Measurements from ENCODE around the gene MED25. TPM values are rescaled to one million over a fixed set of nuclear protein-coding genes. Genes with fewer than 3 reads are reported as not detected.

MED25 gene
- total RNA-seq = 80.8 and 85.4 TPM in 2 replicates
- long read RNA-seq, partial matches to known transcripts = 3 of 4 reads
- long read RNA-seq, other reads (novel, unspliced or antisense) = 1 of 4 reads

DNA sequence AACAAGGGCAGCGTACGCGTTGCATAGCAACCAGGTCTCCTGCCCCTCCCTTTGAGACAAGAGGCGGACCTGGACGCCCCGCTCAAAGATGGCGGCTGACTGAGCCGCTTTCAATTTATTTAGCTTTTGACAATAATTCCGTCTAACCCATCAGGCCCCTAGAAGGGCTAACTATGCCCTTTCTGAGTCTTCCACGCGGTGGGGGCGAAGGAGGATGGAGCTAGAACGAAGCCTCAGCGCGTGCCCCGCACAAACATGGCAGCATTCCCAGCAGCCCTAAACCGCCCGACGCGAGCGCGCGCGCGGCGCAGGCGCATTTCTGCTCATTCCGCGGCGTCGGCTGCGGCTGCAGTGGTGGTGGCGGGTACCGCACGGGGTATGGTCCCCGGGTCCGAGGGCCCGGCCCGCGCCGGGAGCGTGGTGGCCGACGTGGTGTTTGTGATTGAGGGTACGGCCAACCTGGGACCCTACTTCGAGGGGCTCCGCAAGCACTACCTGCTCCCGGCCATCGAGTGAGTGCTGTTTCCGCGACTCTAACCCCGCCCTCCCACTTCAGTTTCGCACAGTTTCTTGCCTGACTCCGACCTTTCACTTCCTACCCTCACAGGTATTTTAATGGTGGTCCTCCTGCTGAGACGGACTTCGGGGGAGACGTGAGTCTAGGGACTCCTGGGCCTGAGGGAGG is at the start of gene MED25:
Gene MED25, plus strand, starts transcription at position 326 of the 685 bp plus-strand sequence. Its CDS starts 53 bp downstream, at position 379.
- no peaks in the 10 kb centered on the region for H3K27me3 Mint-ChIP-seq (ENCODE audit: low read depth)
- H3K4me3 Mint-ChIP-seq = peak within 1 kb of the TSS; percentile 100
- H3K36me3 Mint-ChIP-seq (ENCODE audit: low read depth) = peaks cover 1% of the 10 kb centered on the region
- H3K4me1 Mint-ChIP-seq = peaks cover 40% of the 10 kb centered on the region
- H3K27ac Mint-ChIP-seq (ENCODE audit: unreplicated experiment) = peak within 1 kb of the TSS; percentile 99
- TF ChIP-seq, protein P1, sequence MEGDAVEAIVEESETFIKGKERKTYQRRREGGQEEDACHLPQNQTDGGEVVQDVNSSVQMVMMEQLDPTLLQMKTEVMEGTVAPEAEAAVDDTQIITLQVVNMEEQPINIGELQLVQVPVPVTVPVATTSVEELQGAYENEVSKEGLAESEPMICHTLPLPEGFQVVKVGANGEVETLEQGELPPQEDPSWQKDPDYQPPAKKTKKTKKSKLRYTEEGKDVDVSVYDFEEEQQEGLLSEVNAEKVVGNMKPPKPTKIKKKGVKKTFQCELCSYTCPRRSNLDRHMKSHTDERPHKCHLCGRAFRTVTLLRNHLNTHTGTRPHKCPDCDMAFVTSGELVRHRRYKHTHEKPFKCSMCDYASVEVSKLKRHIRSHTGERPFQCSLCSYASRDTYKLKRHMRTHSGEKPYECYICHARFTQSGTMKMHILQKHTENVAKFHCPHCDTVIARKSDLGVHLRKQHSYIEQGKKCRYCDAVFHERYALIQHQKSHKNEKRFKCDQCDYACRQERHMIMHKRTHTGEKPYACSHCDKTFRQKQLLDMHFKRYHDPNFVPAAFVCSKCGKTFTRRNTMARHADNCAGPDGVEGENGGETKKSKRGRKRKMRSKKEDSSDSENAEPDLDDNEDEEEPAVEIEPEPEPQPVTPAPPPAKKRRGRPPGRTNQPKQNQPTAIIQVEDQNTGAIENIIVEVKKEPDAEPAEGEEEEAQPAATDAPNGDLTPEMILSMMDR (conservative IDR thresholded peaks at IDR 0.05) = peak; percentile 52
- no peaks in the 10 kb centered on the region for H3K9me3 Mint-ChIP-seq
- DNase-seq (ENCODE audit: low read depth, low spot score) = peak; percentile 82

DNA sequence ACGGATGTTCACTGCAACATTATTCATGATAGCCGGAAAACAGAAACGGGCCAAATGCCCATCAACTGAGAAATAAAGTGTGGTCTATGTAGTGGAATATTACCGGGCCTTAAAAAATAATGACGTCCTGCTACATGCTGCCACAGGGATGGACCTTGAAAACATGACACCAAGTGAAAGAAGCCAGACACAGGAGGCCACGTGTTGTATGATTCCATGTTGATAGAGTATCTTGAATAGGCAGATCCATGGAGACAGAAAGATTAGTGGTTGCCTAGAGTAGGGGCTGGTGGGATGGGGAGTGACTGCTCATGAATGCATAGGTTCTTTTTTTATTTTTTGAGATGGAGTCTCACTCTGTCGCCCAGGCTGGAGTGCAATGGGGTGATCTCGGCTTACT is 47.6 kb upstream of the MED25 start:
- Mint-ChIP-seq H3K27ac (ENCODE audit: unreplicated experiment) (no peak overlapping the region), H3K27me3 (ENCODE audit: low read depth) (no peaks in the 10 kb centered on the region), H3K4me3 (peak overlapping the region; percentile 31), H3K4me1 (peaks cover 40% of the 10 kb centered on the region), H3K36me3 (ENCODE audit: low read depth) (no peaks in the 10 kb centered on the region), H3K9me3 (no peaks in the 10 kb centered on the region)
- TF ChIP-seq, protein P1 (conservative IDR thresholded peaks at IDR 0.05) = no peak
- no peak for DNase-seq (ENCODE audit: low read depth, low spot score)

GRCh38 chr19:49771674-49772139 is 46.4 kb upstream of the MED25 start:
- H3K27me3 Mint-ChIP-seq (ENCODE audit: low read depth) = no peaks in the 10 kb centered on the region
- peak overlapping the region; percentile 75 for H3K27ac Mint-ChIP-seq (ENCODE audit: unreplicated experiment)
- H3K36me3 Mint-ChIP-seq (ENCODE audit: low read depth) = no peaks in the 10 kb centered on the region
- peak overlapping the region; percentile 66 for H3K4me3 Mint-ChIP-seq
- no peaks in the 10 kb centered on the region for H3K9me3 Mint-ChIP-seq
- H3K4me1 Mint-ChIP-seq = peaks cover 31% of the 10 kb centered on the region
- TF ChIP-seq, protein P1 (conservative IDR thresholded peaks at IDR 0.05) = no peak
- no peak for DNase-seq (ENCODE audit: low read depth, low spot score)

- no peak for DNase-seq (ENCODE audit: low read depth, low spot score)
- peak overlapping the region; percentile 35 for H3K27ac Mint-ChIP-seq (ENCODE audit: unreplicated experiment)
- H3K4me1 Mint-ChIP-seq = peaks cover 22% of the 10 kb centered on the region
- peak overlapping the region; percentile 41 for H3K4me3 Mint-ChIP-seq
- TF ChIP-seq, protein P1 (conservative IDR thresholded peaks at IDR 0.05) = no peak
- H3K9me3 Mint-ChIP-seq = no peaks in the 10 kb centered on the region
- H3K36me3 Mint-ChIP-seq (ENCODE audit: low read depth) = no peaks in the 10 kb centered on the region
- H3K27me3 Mint-ChIP-seq (ENCODE audit: low read depth) = no peaks in the 10 kb centered on the region
Observed at GRCh38 chr19:49772850-49773432, 45.1 kb upstream of the MED25 start.

- no peaks in the 10 kb centered on the region for H3K36me3 Mint-ChIP-seq (ENCODE audit: low read depth)
- H3K4me1 Mint-ChIP-seq = peaks cover 14% of the 10 kb centered on the region
- no peaks in the 10 kb centered on the region for H3K9me3 Mint-ChIP-seq
- DNase-seq (ENCODE audit: low read depth, low spot score) = no peak
- no peaks in the 10 kb centered on the region for H3K27me3 Mint-ChIP-seq (ENCODE audit: low read depth)
- no peak overlapping the region for H3K27ac Mint-ChIP-seq (ENCODE audit: unreplicated experiment)
- TF ChIP-seq, protein P1 (conservative IDR thresholded peaks at IDR 0.05) = no peak
- H3K4me3 Mint-ChIP-seq = peak overlapping the region; percentile 41
Observed at GRCh38 chr19:49773663-49774350, 44.3 kb upstream of the MED25 start.
